Endothelial cell of umbilical vein (primary cell): ENCODE data around the gene CFAP46. TPM values are rescaled to one million over a fixed set of nuclear protein-coding genes. Genes with fewer than 3 reads are reported as not detected.

Experiments
- BruUV-seq: library from RNA; stranded (reverse); fragments of 400-500 nt; replicated peaks from 2 replicates; lab custom pipeline; 2021; lab: Mats Ljungman, UMichigan
- CTCF ChIA-PET: fragments of 300-600, 350-600 bp; sonication (Branson Sonifier 250); formaldehyde crosslinking; loops from one replicate; lab custom pipeline; 2021; ENCODE audit warnings: antibody characterized with exemption, inconsistent platforms; lab: Charles Lee
- POLR2A ChIA-PET: fragments of 300-600, 350-600 bp; sonication (Branson Sonifier 250); formaldehyde crosslinking; loops from one replicate; lab custom pipeline; 2021; ENCODE audit warnings: antibody characterized with exemption, inconsistent platforms; lab: Charles Lee
- DNase-seq: peaks from one replicate; pipeline ENCODE4 v3.0.0-alpha.2; 2011; ENCODE audit warnings: low read depth, low spot score
- FAIRE-seq: peaks from 2 replicates; lab custom pipeline; 2011; peaks lifted over from hg19 to GRCh38; lab: Jason Lieb, UNC
- H2AFZ ChIP-seq: 2 replicates; pipeline ENCODE4 v1.6.0; 2012; ENCODE audit warnings: low read depth, low read length, control low read depth, inconsistent platforms
- H3K27ac ChIP-seq: 2 replicates; pipeline ENCODE4 v1.5.1; 2011; ENCODE audit warnings: low read depth, mild to moderate bottlenecking, control low read depth, low read length, moderate library complexity; ENCODE audit not compliant: insufficient read depth
- H3K27me3 ChIP-seq, 2 experiments: 2 replicates each; pipeline versions ENCODE4 v1.6.0 to v1.6.1; 2011; ENCODE audit warnings: low read length in 2 of 2, mixed read lengths in 1 of 2; ENCODE audit not compliant: control insufficient read depth in 2 of 2, insufficient read depth in 2 of 2
- H3K36me3 ChIP-seq, 2 experiments: 2 replicates in 1 of 2; 3 replicates in 1 of 2; pipeline ENCODE4 v1.5.1; 2011; ENCODE audit warnings: low read length in 2 of 2, mild to moderate bottlenecking in 1 of 2, moderate library complexity in 1 of 2; ENCODE audit not compliant: control insufficient read depth in 2 of 2, insufficient read depth in 2 of 2; ENCODE audit errors: extremely low read depth in 1 of 2
- H3K4me1 ChIP-seq: 3 replicates; pipeline ENCODE4 v1.5.1; 2011; ENCODE audit warnings: mild to moderate bottlenecking, low read length; ENCODE audit not compliant: control insufficient read depth, insufficient read depth; ENCODE audit errors: extremely low read depth
- H3K4me2 ChIP-seq: 2 replicates; pipeline ENCODE4 v1.6.1; 2011; ENCODE audit warnings: low read length, control low read depth, mixed read lengths; ENCODE audit not compliant: insufficient read depth
- H3K4me3 ChIP-seq, 3 experiments: fragments of 200-600 bp in 1 of 3; sonication (generic), shearing (Covaris generic) in 1 of 3; replicated peaks in 1 of 3; 2 replicates each; pipeline ENCODE4 v1.5.1; 2011 to 2016; ENCODE audit warnings: control low read depth in 3 of 3, low read length in 3 of 3, mild to moderate bottlenecking in 2 of 3, inconsistent platforms in 1 of 3, low read depth in 1 of 3, moderate library complexity in 1 of 3; ENCODE audit not compliant: insufficient read depth in 1 of 3
- H3K79me2 ChIP-seq: 2 replicates; pipeline ENCODE4 v1.6.0; 2012; ENCODE audit warnings: low read length, inconsistent platforms; ENCODE audit not compliant: control insufficient read depth, insufficient read depth
- H3K9ac ChIP-seq: replicated peaks from 2 replicates; pipeline ENCODE3; 2011; ENCODE audit warnings: low read length, control low read depth; ENCODE audit not compliant: insufficient read depth; ENCODE audit errors: extremely low read depth
- H3K9me1 ChIP-seq: replicated peaks from 3 replicates; pipeline ENCODE4 v1.6.0; 2011; ENCODE audit warnings: mild to moderate bottlenecking, low read length; ENCODE audit not compliant: control insufficient read depth, insufficient read depth; ENCODE audit errors: extremely low read depth
- H3K9me3 ChIP-seq: replicated peaks from 2 replicates; pipeline ENCODE4 v1.5.1; 2012; ENCODE audit warnings: low read length, inconsistent platforms; ENCODE audit not compliant: control insufficient read depth, insufficient read depth
- H4K20me1 ChIP-seq: replicated peaks from 2 replicates; pipeline ENCODE3; 2011; ENCODE audit warnings: mild to moderate bottlenecking, low read length; ENCODE audit not compliant: control insufficient read depth, insufficient read depth; ENCODE audit errors: extremely low read depth
- CTCF ChIP-seq, 2 donors: IDR thresholded peaks; 1 replicate in 1 of 2; 2 replicates in 1 of 2; pipeline ENCODE4 v1.5.1; 2011; ENCODE audit warnings: low read length in 2 of 2, mild to moderate bottlenecking in 2 of 2, moderate library complexity in 2 of 2, control low read depth in 1 of 2, inconsistent platforms in 1 of 2, low read depth in 1 of 2; ENCODE audit not compliant: insufficient read depth in 1 of 2; ENCODE audit errors: extremely low read depth in 1 of 2
- POLR2A ChIP-seq: IDR thresholded peaks from 2 replicates; pipeline ENCODE4 v1.6.1; 2012; ENCODE audit warnings: low read depth, mild to moderate bottlenecking, control low read depth, low read length
- dilution Hi-C: fragments of 300-500 bp; cut with MboI; formaldehyde crosslinking; loops from one replicate; pipeline ENCODE4 v1.15.0; 2019; ENCODE audit warnings: low sequenced_read_pairs; ENCODE audit not compliant: extremely low pct_ligation_motif_present
- intact Hi-C: fragments of 100-400 bp; cut with micrococcal nuclease; formaldehyde crosslinking; loops from one replicate; pipeline ENCODE4 v1.10.0; 2022
- polyA plus RNA-seq, 4 experiments: library from polyadenylated mRNA; depleted of rRNA in 3 of 4; stranded (reverse) in 3 of 4; unstranded in 1 of 4; fragments of >200 nt; gene quantifications; 2 replicates each; pipeline versions ENCODE4 v1.2.1 to v1.2.3, GENCODE V29; 2011 to 2012; ENCODE audit warnings: missing spikeins in 1 of 4
- total RNA-seq: library from RNA; stranded (reverse); gene quantifications from 2 replicates; pipeline ENCODE4 v1.2.3, GENCODE V29; 2021

Gene CFAP46
- total and polyA plus RNA-seq, 2 donors (not counting 3 experiments of a cell fraction or from before 2014, with no cell fraction given) = 0.75 to 0.98 TPM

- POLR2A ChIA-PET = no interaction called here
- BruUV-seq = no TSS peak
- intact Hi-C loops = loop anchor here (1.0 to 5.0 kb wide), 2 partner anchors 120 to 133 kb away; no protein-coding TSS in a partner anchor
Observed at GRCh38 chr10:132787495-132788179, 154.7 kb downstream of the CFAP46 start.

More at GRCh38 chr10:132787495-132788179, 154.7 kb downstream of the CFAP46 start:
- no peak for TF ChIP-seq CTCF (IDR thresholded peaks at IDR 0.05; ENCODE audit: extremely low read depth in 1 of 2, insufficient read depth in 1 of 2, low read depth in 1 of 2, low read length in 2 of 2)
- TF ChIP-seq POLR2A = no peak
- DNase-seq (no peak), FAIRE-seq (no peak)
- dilution Hi-C loops = no loop called here
- H3K9ac ChIP-seq = no peak overlapping the region
- no peak overlapping the region for H3K4me3 ChIP-seq
- H3K9me3 ChIP-seq = no peaks in the 10 kb centered on the region
- H3K27ac ChIP-seq = no peak overlapping the region
- H3K79me2 ChIP-seq = no peaks in the 10 kb centered on the region
- CTCF ChIA-PET = interaction anchor here (1.7 kb wide), 1 partner anchor 133 kb away, joined by 9 read pairs; no protein-coding TSS in a partner anchor
- H3K36me3 ChIP-seq = no peaks in the 10 kb centered on the region
- H3K9me1 ChIP-seq = no peaks in the 10 kb centered on the region
- no peaks in the 10 kb centered on the region for H4K20me1 ChIP-seq
- H2AFZ ChIP-seq = no peak overlapping the region
- no peak overlapping the region for H3K4me2 ChIP-seq
- H3K4me1 ChIP-seq = no peaks in the 10 kb centered on the region
- peaks cover 37 to 55% of the 10 kb centered on the region in 2 experiments for H3K27me3 ChIP-seq
